Measurements from ENCODE around the gene POU5F1. TPM values are rescaled to one million over a fixed set of nuclear protein-coding genes. Genes with fewer than 3 reads are reported as not detected.

Gene POU5F1
- total and polyA plus RNA-seq, 2 donors (not counting 1 experiment from before 2014, with no cell fraction given): under 0.01 TPM; not detected in 1

DNA sequence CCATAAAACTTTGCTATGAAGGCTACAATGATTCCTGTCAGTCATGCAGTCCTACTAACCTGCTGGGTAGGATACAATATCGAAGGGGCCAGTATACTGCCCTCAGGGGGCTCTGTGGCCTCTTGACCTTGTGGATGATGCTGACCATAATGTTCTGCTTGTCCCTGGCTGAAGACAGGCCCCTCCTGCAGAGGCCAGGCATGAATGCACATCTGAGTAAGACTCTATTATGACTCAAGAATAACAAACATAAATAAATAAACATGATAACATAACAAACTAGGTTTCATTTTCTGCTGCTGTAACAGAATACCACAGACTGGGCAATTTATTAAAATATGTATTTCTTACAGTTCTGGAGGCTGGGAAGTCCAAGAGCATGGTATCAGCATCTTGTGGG, 44.0 kb upstream of the POU5F1 start:
- Histone ChIP-seq H3K36me3 (ENCODE audit: control insufficient read depth, insufficient read depth, low read length) (no peaks in the 10 kb centered on the region), H3K79me2 (ENCODE audit: control insufficient read depth, insufficient read depth, low read length) (no peaks in the 10 kb centered on the region), H3K4me2 (ENCODE audit: extremely low read depth, insufficient read depth, low read length) (no peak overlapping the region), H3K4me1 (ENCODE audit: control insufficient read depth, extremely low read depth, insufficient read depth, low read length) (no peaks in the 10 kb centered on the region), H3K27me3 (ENCODE audit: control insufficient read depth, insufficient read depth, low read length) (no peaks in the 10 kb centered on the region), H3K9me3 (ENCODE audit: control insufficient read depth, insufficient read depth, low read depth, low read length) (no peaks in the 10 kb centered on the region), H3K27ac (ENCODE audit: insufficient read depth, low read length) (no peak overlapping the region), H3K9ac (ENCODE audit: insufficient read depth, low read length) (no peak overlapping the region), H2AFZ (ENCODE audit: low read length) (no peak overlapping the region), H3K4me3 (replicated peaks in 1 of 4; ENCODE audit: control extremely low read depth in 1 of 4, insufficient read depth in 1 of 4, low read depth in 3 of 4, low read length in 4 of 4) (no peak overlapping the region), H4K20me1 (ENCODE audit: control insufficient read depth, extremely low read depth, insufficient read depth, low read length) (no peaks in the 10 kb centered on the region)
- TF ChIP-seq, protein P1, sequence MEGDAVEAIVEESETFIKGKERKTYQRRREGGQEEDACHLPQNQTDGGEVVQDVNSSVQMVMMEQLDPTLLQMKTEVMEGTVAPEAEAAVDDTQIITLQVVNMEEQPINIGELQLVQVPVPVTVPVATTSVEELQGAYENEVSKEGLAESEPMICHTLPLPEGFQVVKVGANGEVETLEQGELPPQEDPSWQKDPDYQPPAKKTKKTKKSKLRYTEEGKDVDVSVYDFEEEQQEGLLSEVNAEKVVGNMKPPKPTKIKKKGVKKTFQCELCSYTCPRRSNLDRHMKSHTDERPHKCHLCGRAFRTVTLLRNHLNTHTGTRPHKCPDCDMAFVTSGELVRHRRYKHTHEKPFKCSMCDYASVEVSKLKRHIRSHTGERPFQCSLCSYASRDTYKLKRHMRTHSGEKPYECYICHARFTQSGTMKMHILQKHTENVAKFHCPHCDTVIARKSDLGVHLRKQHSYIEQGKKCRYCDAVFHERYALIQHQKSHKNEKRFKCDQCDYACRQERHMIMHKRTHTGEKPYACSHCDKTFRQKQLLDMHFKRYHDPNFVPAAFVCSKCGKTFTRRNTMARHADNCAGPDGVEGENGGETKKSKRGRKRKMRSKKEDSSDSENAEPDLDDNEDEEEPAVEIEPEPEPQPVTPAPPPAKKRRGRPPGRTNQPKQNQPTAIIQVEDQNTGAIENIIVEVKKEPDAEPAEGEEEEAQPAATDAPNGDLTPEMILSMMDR (conservative IDR thresholded peaks at IDR 0.05 in 1 of 2, IDR thresholded peaks at IDR 0.05 in 1 of 2; ENCODE audit: low read depth in 1 of 2, low read length in 2 of 2): no peak
- TF ChIP-seq EZH2 (IDR thresholded peaks at IDR 0.05; ENCODE audit: low read length, missing control alignments): no peak
- DNase-seq (ENCODE audit: low read depth in 2 of 2): no peak

DNA sequence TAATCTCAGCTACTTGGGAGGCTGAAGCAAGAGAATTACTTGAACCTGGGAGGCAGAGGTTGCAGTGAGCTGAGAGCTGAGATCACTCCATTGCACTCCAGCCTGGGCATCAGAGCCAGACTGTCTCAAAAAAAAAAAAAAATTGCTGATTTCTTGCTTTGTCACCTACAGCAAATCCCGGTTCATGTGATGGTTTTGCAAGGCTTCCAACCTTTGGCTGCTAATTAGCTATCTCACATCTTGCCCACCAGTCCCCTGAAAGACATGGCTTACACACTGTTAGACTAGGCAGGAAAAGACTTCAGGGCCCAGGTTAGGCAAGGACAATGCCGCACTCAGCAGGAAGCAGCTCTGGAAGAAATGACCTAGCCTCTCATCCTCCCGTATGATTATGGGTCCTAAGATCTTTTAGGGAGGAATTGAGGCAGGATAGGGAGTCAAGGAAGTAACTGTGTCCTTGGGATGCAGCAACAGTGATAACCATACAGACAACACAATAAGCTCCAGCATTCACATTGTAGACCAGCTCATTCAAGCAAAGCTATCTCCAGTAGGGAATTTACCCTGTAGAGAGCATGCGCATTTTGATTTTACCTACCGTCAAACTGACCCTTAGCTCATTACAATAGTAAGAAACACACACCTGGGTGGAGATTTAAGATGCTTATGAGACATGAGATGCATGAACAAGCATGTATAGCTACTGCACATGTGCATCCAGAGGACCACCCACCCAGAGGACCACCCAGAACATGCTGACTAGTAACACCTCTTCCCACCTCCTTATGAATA, 40.5 kb upstream of the POU5F1 start:
- Histone ChIP-seq H3K9ac (ENCODE audit: insufficient read depth, low read length) (no peak overlapping the region), H3K4me2 (ENCODE audit: extremely low read depth, insufficient read depth, low read length) (no peak overlapping the region), H3K4me1 (ENCODE audit: control insufficient read depth, extremely low read depth, insufficient read depth, low read length) (no peaks in the 10 kb centered on the region), H3K27ac (ENCODE audit: insufficient read depth, low read length) (no peak overlapping the region), H3K79me2 (ENCODE audit: control insufficient read depth, insufficient read depth, low read length) (no peaks in the 10 kb centered on the region), H3K27me3 (ENCODE audit: control insufficient read depth, insufficient read depth, low read length) (no peaks in the 10 kb centered on the region), H3K9me3 (ENCODE audit: control insufficient read depth, insufficient read depth, low read depth, low read length) (no peaks in the 10 kb centered on the region), H3K4me3 (replicated peaks in 1 of 4; ENCODE audit: control extremely low read depth in 1 of 4, insufficient read depth in 1 of 4, low read depth in 3 of 4, low read length in 4 of 4) (no peak overlapping the region), H4K20me1 (ENCODE audit: control insufficient read depth, extremely low read depth, insufficient read depth, low read length) (no peaks in the 10 kb centered on the region), H2AFZ (ENCODE audit: low read length) (no peak overlapping the region), H3K36me3 (ENCODE audit: control insufficient read depth, insufficient read depth, low read length) (no peaks in the 10 kb centered on the region)
- no peak for DNase-seq (ENCODE audit: low read depth in 2 of 2)
- TF ChIP-seq EZH2 (IDR thresholded peaks at IDR 0.05; ENCODE audit: low read length, missing control alignments): no peak
- TF ChIP-seq, protein P1 (conservative IDR thresholded peaks at IDR 0.05 in 1 of 2, IDR thresholded peaks at IDR 0.05 in 1 of 2; ENCODE audit: low read depth in 1 of 2, low read length in 2 of 2): no peak

DNA sequence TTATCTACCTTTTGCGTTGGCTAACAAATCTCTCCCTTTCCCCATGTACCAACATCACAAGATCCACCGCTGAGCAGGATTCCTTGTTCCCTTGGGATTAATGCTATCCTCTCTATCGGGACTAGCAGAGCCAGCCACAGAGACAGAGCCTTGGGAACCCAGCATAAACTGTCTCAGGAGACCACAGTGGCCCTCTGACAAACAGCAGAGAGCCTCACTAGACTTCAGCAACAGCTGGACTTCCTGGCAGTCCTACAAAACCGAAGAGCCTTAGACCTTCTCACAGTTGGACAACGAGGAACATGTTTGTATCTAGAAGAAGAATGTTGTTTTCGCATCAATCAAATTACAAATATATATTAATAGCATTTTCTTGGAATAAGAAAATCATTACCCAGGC, 39.6 kb upstream of the POU5F1 start:
- Histone ChIP-seq H3K4me3 (replicated peaks in 1 of 4; ENCODE audit: control extremely low read depth in 1 of 4, insufficient read depth in 1 of 4, low read depth in 3 of 4, low read length in 4 of 4) (no peak overlapping the region), H4K20me1 (ENCODE audit: control insufficient read depth, extremely low read depth, insufficient read depth, low read length) (no peaks in the 10 kb centered on the region), H3K9me3 (ENCODE audit: control insufficient read depth, insufficient read depth, low read depth, low read length) (no peaks in the 10 kb centered on the region), H2AFZ (ENCODE audit: low read length) (no peak overlapping the region), H3K36me3 (ENCODE audit: control insufficient read depth, insufficient read depth, low read length) (no peaks in the 10 kb centered on the region), H3K27ac (ENCODE audit: insufficient read depth, low read length) (no peak overlapping the region), H3K27me3 (ENCODE audit: control insufficient read depth, insufficient read depth, low read length) (no peaks in the 10 kb centered on the region), H3K4me1 (ENCODE audit: control insufficient read depth, extremely low read depth, insufficient read depth, low read length) (no peaks in the 10 kb centered on the region), H3K79me2 (ENCODE audit: control insufficient read depth, insufficient read depth, low read length) (no peaks in the 10 kb centered on the region), H3K4me2 (ENCODE audit: extremely low read depth, insufficient read depth, low read length) (no peak overlapping the region), H3K9ac (ENCODE audit: insufficient read depth, low read length) (no peak overlapping the region)
- DNase-seq (ENCODE audit: low read depth in 2 of 2): no peak
- no peak for TF ChIP-seq EZH2 (IDR thresholded peaks at IDR 0.05; ENCODE audit: low read length, missing control alignments)
- TF ChIP-seq, protein P1 (conservative IDR thresholded peaks at IDR 0.05 in 1 of 2, IDR thresholded peaks at IDR 0.05 in 1 of 2; ENCODE audit: low read depth in 1 of 2, low read length in 2 of 2): no peak

Measured in fibroblast of lung (primary cell).